ENCODE data around the gene BRWD1.

Gene BRWD1

GRCh38 chr21:39345440-39345839 is 32.0 kb upstream of the BRWD1 start:
- no peak for DNase-seq (ENCODE audit: low read depth)
- no peak overlapping the region for H3K4me3 ChIP-seq (ENCODE audit: control insufficient read depth, low read depth, low read length)
- TF ChIP-seq CTCF (IDR thresholded peaks at IDR 0.05; ENCODE audit: control insufficient read depth, insufficient read depth, low read depth, low read length, missing control alignments) = no peak

- no peak for TF ChIP-seq CTCF (IDR thresholded peaks at IDR 0.05; ENCODE audit: control insufficient read depth, insufficient read depth, low read depth, low read length, missing control alignments)
- no peak for DNase-seq (ENCODE audit: low read depth)
- no peak overlapping the region for H3K4me3 ChIP-seq (ENCODE audit: control insufficient read depth, low read depth, low read length)
Measured at GRCh38 chr21:39344848-39345247, 31.4 kb upstream of the BRWD1 start.

GRCh38 chr21:39341249-39341923 is 28.0 kb upstream of the BRWD1 start:
- DNase-seq (ENCODE audit: low read depth) = no peak
- no peak overlapping the region for H3K4me3 ChIP-seq (ENCODE audit: control insufficient read depth, low read depth, low read length)
- TF ChIP-seq CTCF (IDR thresholded peaks at IDR 0.05; ENCODE audit: control insufficient read depth, insufficient read depth, low read depth, low read length, missing control alignments) = no peak

DNA sequence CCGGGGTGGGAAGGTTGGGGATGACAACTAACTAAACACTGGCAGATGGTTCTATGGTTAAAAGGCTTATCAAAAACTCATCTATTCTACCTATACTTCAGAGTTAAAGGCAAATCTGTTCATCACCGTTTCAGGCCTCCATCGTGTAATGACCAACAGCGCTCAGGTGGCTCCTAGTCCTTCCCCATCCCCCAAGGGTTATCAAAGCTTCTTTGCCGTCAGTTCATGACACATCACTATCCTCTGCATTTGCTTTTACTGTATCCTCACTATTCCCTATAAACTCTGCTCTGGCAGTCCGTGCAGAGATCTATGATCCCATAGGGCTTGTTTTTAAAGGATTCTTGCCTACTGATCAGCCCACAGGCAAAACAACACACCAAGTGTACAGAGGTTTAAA is 27.3 kb upstream of the BRWD1 start:
- no peak for TF ChIP-seq CTCF (IDR thresholded peaks at IDR 0.05; ENCODE audit: control insufficient read depth, insufficient read depth, low read depth, low read length, missing control alignments)
- H3K4me3 ChIP-seq (ENCODE audit: control insufficient read depth, low read depth, low read length) = no peak overlapping the region
- DNase-seq (ENCODE audit: low read depth) = no peak

GRCh38 chr21:39339231-39339630 is 25.8 kb upstream of the BRWD1 start:
- no peak for DNase-seq (ENCODE audit: low read depth)
- H3K4me3 ChIP-seq (ENCODE audit: control insufficient read depth, low read depth, low read length) = no peak overlapping the region
- TF ChIP-seq CTCF (IDR thresholded peaks at IDR 0.05; ENCODE audit: control insufficient read depth, insufficient read depth, low read depth, low read length, missing control alignments) = no peak

DNA sequence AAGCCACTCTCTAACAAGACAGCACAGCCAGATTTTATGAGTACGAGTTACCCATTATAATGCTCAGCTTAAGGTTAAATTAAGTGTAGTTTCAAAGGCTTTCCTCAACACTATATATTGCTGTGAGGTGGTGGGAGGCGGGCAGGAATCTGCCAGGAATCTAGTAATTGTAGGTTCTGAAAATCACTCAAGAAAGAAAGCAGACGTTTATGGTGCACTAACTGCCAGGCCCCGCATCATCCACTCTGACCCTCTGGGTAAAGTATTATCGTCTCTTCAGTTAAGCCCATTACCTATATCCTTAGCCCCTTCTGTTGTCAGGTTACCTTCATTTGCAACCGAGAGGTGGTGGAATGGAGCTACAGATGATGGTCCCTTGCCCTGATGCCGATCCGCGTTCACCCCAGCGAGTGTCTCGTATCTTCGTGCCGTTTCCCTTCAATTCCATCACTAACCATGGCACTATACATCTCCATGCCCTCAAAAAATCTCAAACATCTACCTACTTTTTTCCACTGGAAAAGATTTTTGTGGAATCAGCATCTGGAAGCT is 23.1 kb upstream of the BRWD1 start:
- H3K4me3 ChIP-seq (ENCODE audit: control insufficient read depth, low read depth, low read length) = no peak overlapping the region
- no peak for TF ChIP-seq CTCF (IDR thresholded peaks at IDR 0.05; ENCODE audit: control insufficient read depth, insufficient read depth, low read depth, low read length, missing control alignments)
- DNase-seq (ENCODE audit: low read depth) = no peak
